Measurements from ENCODE around the gene ORC1.

GRCh38 chr1:52424231-52424636, 20.0 kb upstream of the ORC1 start:
- TF ChIP-seq POLR2A (IDR thresholded peaks at IDR 0.05): no peak
- no peak for TF ChIP-seq POLR2AphosphoS5 (IDR thresholded peaks at IDR 0.05)
